BLaER1 treated with 17β-estradiol and CSF1 and Interleukin-3, amounts not matched to agents 10 nM and 100 nM (cell line): Measurements from ENCODE around the gene ZNF576.
A peak's percentile ranks its signal among the peaks of the same experiment; 100 is the strongest.

Experiments
- H3K27ac ChIP-seq, 11 experiments: shearing (Covaris generic); formaldehyde crosslinking; 2 replicates each; pipeline ENCODE4 v1.8.1; 2022
- H3K27me3 ChIP-seq, 11 experiments: shearing (Covaris generic); formaldehyde crosslinking; 2 replicates each; pipeline ENCODE4 v1.8.1; 2022
- H3K36me3 ChIP-seq, 11 experiments: shearing (Covaris generic); formaldehyde crosslinking; 2 replicates each; pipeline ENCODE4 v1.8.1; 2022
- H3K4me1 ChIP-seq, 10 experiments: shearing (Covaris generic); formaldehyde crosslinking; 2 replicates each; pipeline ENCODE4 v1.8.1; 2022
- H3K4me2 ChIP-seq, 11 experiments: shearing (Covaris generic); formaldehyde crosslinking; 2 replicates each; pipeline ENCODE4 v1.8.1; 2022
- H3K4me3 ChIP-seq, 10 experiments: shearing (Covaris generic); formaldehyde crosslinking; 2 replicates each; pipeline ENCODE4 v1.8.1; 2022
- H3K9ac ChIP-seq, 11 experiments: shearing (Covaris generic); formaldehyde crosslinking; 2 replicates each; pipeline ENCODE4 v1.8.1; 2022
- H3K9me3 ChIP-seq, 11 experiments: shearing (Covaris generic); formaldehyde crosslinking; replicated peaks in 1 of 11; 2 replicates each; pipeline ENCODE4 v1.8.1; 2022
- H4K20me1 ChIP-seq, 11 experiments: shearing (Covaris generic); formaldehyde crosslinking; 2 replicates each; pipeline ENCODE4 v1.8.1; 2022
- Cebpa-rat ChIP-seq, 11 experiments: shearing (Covaris generic); IDR thresholded peaks; 2 replicates each; pipeline ENCODE4 v1.8.1; 2022

ZNF576 gene

DNA sequence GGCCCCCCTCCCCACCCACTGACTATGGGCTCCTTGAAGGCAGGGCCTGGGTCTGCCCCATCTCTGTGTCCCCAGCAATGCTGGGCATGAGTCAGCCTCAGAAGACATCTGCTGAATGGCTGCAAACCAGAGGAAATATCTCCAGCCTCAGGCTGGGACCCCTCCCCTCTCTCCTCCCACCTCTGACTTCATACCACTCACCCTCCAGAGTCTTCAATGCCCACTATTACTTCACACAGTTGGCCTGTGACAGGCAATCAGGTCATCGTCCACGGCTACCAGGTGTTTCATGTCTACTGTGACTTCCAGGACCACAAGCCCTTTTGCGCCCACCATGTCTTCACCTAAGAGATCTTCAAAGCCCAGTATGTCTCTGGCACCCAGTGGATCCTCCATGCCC, 15.4 kb downstream of the ZNF576 start, which contains the start of gene SRRM5:
SRRM5 (plus strand) TSS at position 301 of the 400 bp plus-strand sequence; CDS start at position 335, 34 bp downstream.
- H3K9ac ChIP-seq: peak within 1 kb of the TSS in 5 of 11 experiments; percentile 0 to 20 (median 12); a peak in 4 of 22 replicates
- peaks cover 0 to 94% (median 57%) of the 10 kb centered on the region in 11 experiments; a peak in 15 of 22 replicates for H4K20me1 ChIP-seq
- H3K27ac ChIP-seq: peak within 1 kb of the TSS in 1 of 11 experiments; percentile 2; a peak in 2 of 22 replicates
- H3K4me2 ChIP-seq: no peak within 1 kb of the TSS
- peaks cover 33 to 69% (median 63%) of the 10 kb centered on the region in 11 experiments for H3K36me3 ChIP-seq
- no peak for TF ChIP-seq Cebpa-rat (IDR thresholded peaks at IDR 0.05)
- no peaks in the 10 kb centered on the region for H3K27me3 ChIP-seq
- no peak within 1 kb of the TSS for H3K4me3 ChIP-seq
- peaks cover 26 to 48% (median 39%) of the 10 kb centered on the region in 10 experiments for H3K4me1 ChIP-seq
- no peaks in the 10 kb centered on the region for H3K9me3 ChIP-seq

DNA sequence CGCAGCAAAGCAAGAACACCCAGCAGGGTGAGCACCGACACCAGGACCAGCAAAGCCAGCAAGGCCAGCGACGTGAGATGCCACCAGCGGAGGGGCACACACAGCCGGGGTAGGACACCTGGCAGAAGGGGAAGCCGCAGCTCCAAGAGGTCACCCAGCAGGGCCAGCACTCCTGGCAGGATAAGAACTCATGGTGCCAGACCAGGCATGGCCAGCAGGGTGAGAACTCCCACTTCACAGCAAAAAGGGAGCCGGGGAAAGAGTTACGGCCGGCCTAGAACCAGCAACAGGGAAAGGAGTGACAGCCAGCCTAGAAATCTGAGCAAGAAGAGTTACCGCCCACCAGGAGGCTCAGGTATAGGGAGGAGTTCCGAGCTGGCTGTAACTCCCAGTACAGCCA, 16.0 kb downstream of the ZNF576 start:
- H3K4me2 ChIP-seq: no peak overlapping the region
- H3K4me1 ChIP-seq: peaks cover 26 to 48% (median 39%) of the 10 kb centered on the region in 10 experiments
- peaks cover 33 to 65% (median 58%) of the 10 kb centered on the region in 11 experiments for H3K36me3 ChIP-seq
- no peak for TF ChIP-seq Cebpa-rat (IDR thresholded peaks at IDR 0.05)
- no peaks in the 10 kb centered on the region for H3K27me3 ChIP-seq
- no peak overlapping the region for H3K9ac ChIP-seq
- no peak overlapping the region for H3K4me3 ChIP-seq
- H4K20me1 ChIP-seq: peaks cover 0 to 100% (median 57%) of the 10 kb centered on the region in 11 experiments; a peak in 15 of 22 replicates
- no peak overlapping the region; a peak in 1 of 22 replicates for H3K27ac ChIP-seq
- no peaks in the 10 kb centered on the region for H3K9me3 ChIP-seq

DNA sequence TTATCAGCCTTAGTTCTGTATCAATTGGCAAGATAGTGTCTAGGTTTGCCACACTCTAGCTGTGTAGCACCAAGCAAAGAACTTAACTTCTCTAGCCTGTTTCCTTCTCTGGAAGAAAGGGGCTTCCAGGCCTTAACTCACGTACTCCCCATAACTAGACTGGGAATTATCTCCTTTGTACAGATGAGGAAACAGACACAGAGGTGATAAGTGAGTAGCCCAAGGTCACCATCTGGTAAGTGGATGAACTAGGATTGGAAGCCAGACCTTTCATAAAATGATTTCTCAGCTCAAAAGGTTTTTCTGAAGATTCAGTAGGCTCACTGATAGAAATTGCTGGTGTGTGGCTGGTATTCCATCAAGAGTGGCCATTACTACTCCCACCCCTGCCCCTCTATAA, 19.9 kb downstream of the ZNF576 start:
- Histone ChIP-seq H3K9ac (peak overlapping the region in 9 of 11 experiments; percentile 1 to 56 (median 16); a peak in 9 of 22 replicates), H3K9me3 (no peaks in the 10 kb centered on the region), H3K4me2 (peak overlapping the region; percentile 7 to 98 (median 72); a peak in 19 of 22 replicates), H4K20me1 (peaks cover 0 to 61% (median 34%) of the 10 kb centered on the region in 11 experiments; a peak in 14 of 22 replicates), H3K36me3 (peaks cover 30 to 43% (median 40%) of the 10 kb centered on the region in 11 experiments), H3K4me3 (no peak overlapping the region), H3K4me1 (peaks cover 36 to 53% (median 48%) of the 10 kb centered on the region in 10 experiments), H3K27me3 (no peaks in the 10 kb centered on the region), H3K27ac (peak overlapping the region in 8 of 11 experiments; percentile 1 to 42 (median 18); a peak in 10 of 22 replicates)
- TF ChIP-seq Cebpa-rat (IDR thresholded peaks at IDR 0.05): no peak

DNA sequence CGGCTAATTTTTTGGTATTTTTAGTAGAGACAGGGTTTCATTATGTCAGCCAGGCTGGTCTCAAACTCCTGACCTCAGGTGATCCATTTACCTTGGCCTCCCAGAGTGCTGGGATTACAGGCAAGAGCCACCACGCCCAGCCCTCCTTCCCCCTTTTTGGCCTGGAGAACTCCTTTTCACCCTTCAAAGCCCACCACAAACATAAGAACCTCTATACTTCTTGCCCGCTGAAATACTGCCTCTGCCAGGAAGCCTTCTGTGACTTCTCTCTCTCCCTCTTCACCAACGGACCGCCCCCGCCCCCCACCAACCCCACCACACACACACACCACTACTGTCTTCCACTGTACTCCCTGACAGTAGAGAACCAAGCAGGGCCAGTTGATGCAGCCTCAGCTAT, 20.6 kb downstream of the ZNF576 start:
- Histone ChIP-seq H3K36me3 (peaks cover 24 to 37% (median 34%) of the 10 kb centered on the region in 11 experiments), H3K4me3 (no peak overlapping the region), H3K4me2 (peak overlapping the region in 10 of 11 experiments; percentile 7 to 98 (median 86); a peak in 18 of 22 replicates), H3K9me3 (no peaks in the 10 kb centered on the region), H3K9ac (peak overlapping the region in 4 of 11 experiments; percentile 16 to 56 (median 44); a peak in 2 of 22 replicates), H3K27me3 (no peaks in the 10 kb centered on the region), H4K20me1 (peaks cover 0 to 54% (median 28%) of the 10 kb centered on the region in 11 experiments; a peak in 14 of 22 replicates), H3K27ac (peak overlapping the region in 4 of 11 experiments; percentile 1 to 42 (median 3); a peak in 5 of 22 replicates), H3K4me1 (peaks cover 36 to 53% (median 48%) of the 10 kb centered on the region in 10 experiments)
- no peak for TF ChIP-seq Cebpa-rat (IDR thresholded peaks at IDR 0.05)

DNA sequence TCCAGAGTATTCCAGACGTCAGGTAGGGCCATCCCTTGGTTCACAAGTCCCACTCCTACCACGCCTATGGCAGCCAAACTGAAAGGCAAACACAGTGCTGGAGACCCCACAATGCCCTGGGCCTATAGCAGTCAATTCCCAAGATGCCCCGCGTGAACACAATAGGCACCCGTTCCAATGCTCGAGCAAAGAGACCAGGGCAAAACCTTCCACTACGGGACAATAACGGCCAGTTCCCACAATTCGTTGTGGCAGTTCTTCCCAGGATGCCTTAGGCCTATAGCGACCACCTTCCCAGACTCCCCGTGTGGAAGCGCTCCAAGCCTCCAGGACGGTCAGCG, 22.5 kb downstream of the ZNF576 start:
- H3K4me1 ChIP-seq: peaks cover 36 to 53% (median 48%) of the 10 kb centered on the region in 10 experiments
- TF ChIP-seq Cebpa-rat (IDR thresholded peaks at IDR 0.05): no peak

DNA sequence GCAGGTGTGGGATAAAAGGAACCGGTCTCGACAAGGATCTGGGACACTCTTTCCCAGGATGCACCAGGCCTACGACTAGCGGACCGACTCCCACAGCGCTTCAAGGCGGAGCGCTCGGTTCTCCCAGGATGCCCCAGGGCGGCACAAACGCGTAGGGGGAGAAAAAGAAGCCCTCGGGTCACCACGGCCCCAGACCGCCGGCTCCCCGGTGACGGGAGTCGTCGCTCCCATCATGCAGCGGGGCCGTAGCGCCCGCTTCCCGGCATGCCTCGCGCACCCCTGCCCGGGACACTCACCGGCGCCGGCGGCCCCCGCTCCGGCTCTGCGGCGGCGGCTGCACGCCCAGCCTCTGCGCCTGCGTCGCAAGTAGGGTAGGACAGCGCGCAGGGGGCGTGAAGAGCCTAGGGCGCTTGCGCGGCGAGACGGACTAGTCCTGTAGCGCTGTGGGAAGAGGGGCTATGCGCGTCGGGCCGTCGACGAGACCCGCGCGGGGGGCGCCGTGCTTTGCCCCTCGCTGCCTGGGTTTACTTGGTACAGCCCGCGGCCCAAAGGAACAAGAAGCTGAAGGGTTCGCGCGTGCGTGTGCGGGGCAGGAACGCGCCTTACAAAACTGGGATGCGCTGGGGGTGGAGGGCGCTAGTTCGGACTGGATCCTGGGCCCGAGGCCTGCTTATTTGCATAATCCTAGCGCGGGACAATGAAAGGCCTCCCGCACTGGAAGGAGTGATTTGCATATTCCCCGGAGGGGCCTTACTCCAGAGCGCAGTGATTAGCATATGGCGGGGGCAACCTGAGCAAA, 23.1 kb downstream of the ZNF576 start, which contains the start of gene ZNF428:
ZNF428 (minus strand) TSS at position 368 of the 799 bp plus-strand sequence. CDS start 5,325 bp downstream, outside the sequence.
- Histone ChIP-seq H4K20me1 (peaks cover 0 to 29% (median 16%) of the 10 kb centered on the region in 11 experiments; a peak in 10 of 22 replicates), H3K9ac (peak within 1 kb of the TSS; percentile 87 to 96 (median 92)), H3K36me3 (peaks cover under 1 to 27% (median 16%) of the 10 kb centered on the region in 11 experiments; a peak in 19 of 22 replicates), H3K9me3 (no peaks in the 10 kb centered on the region), H3K27me3 (no peaks in the 10 kb centered on the region), H3K4me1 (peaks cover 36 to 53% (median 48%) of the 10 kb centered on the region in 10 experiments), H3K4me3 (peak within 1 kb of the TSS; percentile 67 to 77 (median 71)), H3K27ac (peak within 1 kb of the TSS; percentile 84 to 96 (median 93)), H3K4me2 (peak within 1 kb of the TSS; percentile 81 to 98 (median 93))
- TF ChIP-seq Cebpa-rat (IDR thresholded peaks at IDR 0.05): no peak

More for the DNA sequence above, 22.5 kb downstream of the ZNF576 start:
- peak overlapping the region; percentile 67 to 77 (median 71) for H3K4me3 ChIP-seq
- no peaks in the 10 kb centered on the region for H3K27me3 ChIP-seq
- peaks cover 0 to 35% (median 22%) of the 10 kb centered on the region in 11 experiments; a peak in 13 of 22 replicates for H4K20me1 ChIP-seq
- H3K27ac ChIP-seq: peak overlapping the region; percentile 84 to 96 (median 93)
- H3K36me3 ChIP-seq: peaks cover 7 to 27% (median 15%) of the 10 kb centered on the region in 11 experiments
- H3K9me3 ChIP-seq: no peaks in the 10 kb centered on the region
- peak overlapping the region; percentile 81 to 98 (median 93) for H3K4me2 ChIP-seq
- peak overlapping the region; percentile 87 to 96 (median 92) for H3K9ac ChIP-seq

DNA sequence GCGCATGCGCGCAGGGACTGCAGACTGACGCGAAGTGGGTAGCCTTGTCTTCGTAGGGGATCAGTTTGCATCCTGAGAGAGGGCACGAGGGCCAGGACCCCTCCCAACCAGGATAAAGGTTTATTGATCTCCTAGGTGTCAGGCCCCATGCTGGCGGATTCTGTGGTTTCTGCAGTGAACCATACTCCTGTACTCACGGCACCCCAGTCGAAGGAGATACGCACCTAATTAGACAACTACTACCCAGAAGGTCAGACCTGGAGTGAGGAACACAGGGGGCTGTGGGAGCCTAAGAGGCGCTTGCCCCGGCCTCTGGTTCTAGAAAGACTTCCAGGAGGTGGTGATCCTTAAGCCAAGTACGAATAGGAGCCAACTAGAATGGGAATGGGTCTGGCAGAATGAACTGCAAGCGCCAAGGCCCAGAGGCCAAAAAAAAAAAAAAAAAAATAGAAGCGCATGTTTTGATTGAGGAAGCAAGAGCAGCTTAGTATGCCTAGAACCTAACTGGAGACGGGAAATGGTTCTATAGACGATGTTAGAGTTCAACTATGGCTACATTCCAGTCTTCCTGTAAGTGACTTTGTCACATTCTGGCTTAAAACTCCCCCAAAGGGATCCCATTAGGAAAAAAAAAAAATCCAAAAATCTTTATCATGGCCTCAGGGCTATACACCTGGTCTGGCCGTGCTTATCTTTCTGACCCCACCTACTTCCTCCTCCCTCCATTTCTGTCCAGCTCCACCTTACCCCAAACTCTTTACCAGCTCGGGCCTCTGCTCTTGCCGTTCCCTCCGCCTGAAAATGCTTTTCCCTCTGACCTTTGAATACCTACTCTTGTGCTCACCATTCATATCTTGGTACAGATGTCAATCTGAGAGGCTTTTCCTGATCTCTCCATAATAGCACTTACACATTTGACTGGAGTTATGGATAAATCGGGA, 23.9 kb downstream of the ZNF576 start:
- no peak for TF ChIP-seq Cebpa-rat (IDR thresholded peaks at IDR 0.05)
- Histone ChIP-seq H3K36me3 (peaks cover 0 to 23% (median 12%) of the 10 kb centered on the region in 11 experiments; a peak in 15 of 22 replicates), H3K4me1 (peaks cover 36 to 49% (median 47%) of the 10 kb centered on the region in 10 experiments)

DNA sequence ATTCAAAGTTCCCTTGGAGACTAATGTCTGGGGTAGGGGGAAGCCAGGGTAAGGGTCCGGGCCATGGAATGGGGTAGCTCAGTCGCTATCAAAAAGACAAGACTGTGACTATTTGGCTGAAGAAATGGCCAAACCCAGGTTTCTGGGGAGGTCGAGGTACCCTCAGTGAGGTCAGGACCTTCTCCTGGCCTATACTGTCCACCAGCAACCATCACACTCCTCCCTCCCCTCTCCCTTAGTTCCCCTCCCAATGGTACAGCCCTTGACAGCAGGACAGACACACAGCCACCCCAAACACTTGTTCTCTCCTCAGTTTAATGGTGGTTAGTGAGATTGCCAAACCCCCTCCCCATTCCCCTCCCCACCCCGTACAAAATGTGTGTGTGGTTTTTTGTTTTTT, 25.7 kb downstream of the ZNF576 start:
- Histone ChIP-seq H3K4me1 (peaks cover 23 to 39% (median 30%) of the 10 kb centered on the region in 10 experiments), H4K20me1 (peaks cover 0 to 5% (median 0%) of the 10 kb centered on the region in 11 experiments; a peak in 3 of 22 replicates), H3K27me3 (no peaks in the 10 kb centered on the region), H3K36me3 (peaks cover 0 to 37% (median 25%) of the 10 kb centered on the region in 11 experiments; a peak in 15 of 22 replicates), H3K27ac (no peak overlapping the region), H3K9me3 (no peaks in the 10 kb centered on the region), H3K4me2 (no peak overlapping the region), H3K9ac (no peak overlapping the region), H3K4me3 (no peak overlapping the region)
- TF ChIP-seq Cebpa-rat (IDR thresholded peaks at IDR 0.05): no peak

More for the DNA sequence above, 23.9 kb downstream of the ZNF576 start:
- no peaks in the 10 kb centered on the region for H3K9me3 ChIP-seq
- H3K4me2 ChIP-seq: peak overlapping the region; percentile 81 to 98 (median 93)
- peak overlapping the region; percentile 67 to 77 (median 71) for H3K4me3 ChIP-seq
- peak overlapping the region; percentile 87 to 96 (median 92) for H3K9ac ChIP-seq
- no peaks in the 10 kb centered on the region for H3K27me3 ChIP-seq
- peak overlapping the region; percentile 84 to 96 (median 93) for H3K27ac ChIP-seq
- peaks cover 0 to 21% (median 7%) of the 10 kb centered on the region in 11 experiments; a peak in 7 of 22 replicates for H4K20me1 ChIP-seq
